ENCODE results near the gene EXOSC3.
"Not testable (repeated sequence)": the region's sequence is repeated elsewhere in the genome, so short reads cannot be mapped to it uniquely, and the experiment has no call there.

Gene EXOSC3

DNA sequence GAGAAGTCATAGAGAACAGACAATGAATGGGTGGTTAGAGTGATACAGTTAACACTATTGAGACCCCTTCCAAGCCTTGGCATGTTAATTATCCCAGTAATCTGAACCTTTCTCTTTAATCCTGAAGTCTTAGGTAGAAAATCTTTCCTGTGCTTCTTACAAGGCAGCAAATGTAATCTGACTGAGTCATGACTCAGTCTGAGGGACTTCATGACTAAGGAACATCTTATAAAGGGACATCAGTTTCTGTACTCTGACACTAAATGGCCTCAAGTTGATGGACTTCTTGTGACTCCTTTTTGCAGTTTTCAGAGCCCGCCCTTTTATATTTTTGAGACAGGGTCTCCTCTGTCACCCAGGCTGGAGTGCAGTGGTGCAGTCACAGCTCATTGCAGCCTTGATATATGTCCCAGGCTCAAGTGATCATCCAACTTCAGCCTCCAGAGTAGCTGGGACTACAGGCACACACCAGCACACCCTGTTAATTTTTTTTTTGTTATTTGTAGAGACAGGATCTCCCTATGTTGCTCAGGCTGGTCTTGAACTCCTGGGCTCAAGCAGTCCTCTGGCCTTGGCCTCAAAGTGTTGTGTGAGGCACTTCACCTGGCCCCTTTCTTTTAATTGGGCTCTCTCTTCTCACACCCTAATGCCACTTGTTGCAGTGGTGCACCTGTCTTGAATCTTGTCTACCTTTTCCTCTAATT, 9.5 kb downstream of the EXOSC3 start:
- DNase-seq = no peak

- no peak for DNase-seq
Observed at GRCh38 chr9:37769995-37770394, 14.9 kb downstream of the EXOSC3 start.

DNA sequence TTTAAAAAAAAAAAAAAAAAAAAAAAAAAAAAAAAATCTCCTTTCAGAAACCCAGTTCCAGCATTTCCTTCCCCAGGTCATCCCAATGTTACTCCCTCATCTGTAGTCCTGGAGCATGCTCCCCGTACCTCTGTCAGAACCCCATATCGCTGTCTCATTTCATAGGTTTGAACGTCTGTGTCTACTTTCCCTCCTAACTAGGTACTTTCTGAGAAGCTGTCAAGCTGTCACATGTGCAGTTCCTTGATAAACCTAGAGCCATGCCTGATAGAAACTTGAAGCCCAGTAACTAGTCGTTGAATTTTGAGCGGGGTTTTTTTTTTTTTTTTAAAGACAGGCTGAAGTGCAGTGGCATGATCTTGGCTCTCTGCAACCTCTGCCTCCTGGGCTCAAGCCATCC, 15.6 kb downstream of the EXOSC3 start:
- no peak for DNase-seq

- not testable (repeated sequence) for DNase-seq
Observed at GRCh38 chr9:37765263-37765662, 19.6 kb downstream of the EXOSC3 start.

DNA sequence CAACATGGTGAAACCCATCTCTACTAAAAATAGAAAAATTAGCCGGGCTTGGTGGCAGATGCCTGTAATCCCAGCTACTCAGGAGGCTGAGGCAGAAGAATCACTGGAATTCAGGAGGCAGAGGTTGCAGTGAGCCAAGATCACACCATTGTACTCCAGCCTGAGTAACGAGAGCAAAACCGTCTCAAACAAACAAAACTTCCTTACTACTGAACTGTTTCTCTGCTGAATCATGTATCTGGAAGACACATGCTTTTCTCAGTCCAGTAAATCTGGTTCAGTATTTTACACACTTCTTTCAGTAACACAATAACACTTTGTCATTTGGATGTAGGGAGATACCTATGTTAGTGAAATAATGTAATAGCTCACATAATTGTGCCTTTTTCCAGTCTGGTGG, 23.4 kb downstream of the EXOSC3 start:
- DNase-seq = no peak

GRCh38 chr9:37760416-37761161, 24.3 kb downstream of the EXOSC3 start:
- no peak for DNase-seq

DNA sequence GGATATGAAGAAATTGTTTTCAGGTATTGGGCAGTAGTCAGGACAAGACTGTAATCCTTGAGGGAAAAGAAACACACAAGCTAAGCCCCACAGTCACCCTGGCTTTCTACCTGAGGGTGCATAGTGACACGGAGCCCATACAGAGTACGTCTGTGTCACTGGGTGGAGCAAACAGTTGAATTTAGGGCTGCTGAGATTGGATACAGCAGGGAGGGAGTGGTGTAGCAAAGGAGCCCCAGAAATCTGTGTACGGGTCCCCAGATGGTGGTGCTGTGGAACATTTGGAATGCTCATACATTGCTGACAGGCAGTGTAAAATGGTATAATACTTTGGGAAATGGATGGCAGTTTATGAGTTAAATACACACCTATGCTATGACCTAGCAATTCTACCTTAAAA, 26.1 kb downstream of the EXOSC3 start:
- DNase-seq = no peak

GRCh38 chr9:37753489-37754190, 31.2 kb downstream of the EXOSC3 start, which contains the start of gene TRMT10B:
Gene TRMT10B, plus strand, starts transcription at chr9:37753805. Its CDS starts 8,127 bp downstream, at chr9:37761932.
- peak; percentile 61 for DNase-seq

- DNase-seq = no peak
Observed at GRCh38 chr9:37752642-37753488, 32.0 kb downstream of the EXOSC3 start.

- DNase-seq = not testable (repeated sequence)
Observed at GRCh38 chr9:37752112-37752511, 32.8 kb downstream of the EXOSC3 start.

- DNase-seq = not testable (repeated sequence)
Observed at GRCh38 chr9:37751704-37752103, 33.2 kb downstream of the EXOSC3 start.

GRCh38 chr9:37751186-37751585, 33.7 kb downstream of the EXOSC3 start:
- no peak for DNase-seq

- DNase-seq = no peak
Observed at GRCh38 chr9:37749129-37749528, 35.7 kb downstream of the EXOSC3 start.

DNA sequence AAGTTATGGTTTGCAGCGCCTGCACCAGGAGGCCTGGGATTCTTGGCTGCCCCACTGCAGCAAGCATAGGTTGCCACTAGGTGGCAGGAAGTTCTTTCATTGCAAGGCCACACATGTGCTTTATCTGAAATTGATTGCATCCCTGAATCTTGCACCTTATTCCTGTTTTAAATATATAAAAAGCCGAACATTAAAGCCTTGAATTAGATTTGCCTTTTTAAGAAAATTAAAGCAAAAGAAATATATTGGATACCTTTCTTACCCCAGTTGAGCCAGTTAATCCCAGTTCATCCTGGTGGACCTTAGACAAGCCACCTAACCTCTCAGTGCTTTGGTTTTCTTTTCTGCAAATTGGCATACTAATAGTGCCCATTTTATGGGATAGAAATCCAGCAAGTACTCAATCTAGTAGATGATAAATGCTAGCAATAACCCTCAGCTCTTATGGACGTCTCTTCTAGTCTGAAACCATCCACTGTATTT, 37.6 kb downstream of the EXOSC3 start:
- DNase-seq = peak; percentile 23

- DNase-seq = no peak
Observed at GRCh38 chr9:37746448-37747270, 38.2 kb downstream of the EXOSC3 start.

DNA sequence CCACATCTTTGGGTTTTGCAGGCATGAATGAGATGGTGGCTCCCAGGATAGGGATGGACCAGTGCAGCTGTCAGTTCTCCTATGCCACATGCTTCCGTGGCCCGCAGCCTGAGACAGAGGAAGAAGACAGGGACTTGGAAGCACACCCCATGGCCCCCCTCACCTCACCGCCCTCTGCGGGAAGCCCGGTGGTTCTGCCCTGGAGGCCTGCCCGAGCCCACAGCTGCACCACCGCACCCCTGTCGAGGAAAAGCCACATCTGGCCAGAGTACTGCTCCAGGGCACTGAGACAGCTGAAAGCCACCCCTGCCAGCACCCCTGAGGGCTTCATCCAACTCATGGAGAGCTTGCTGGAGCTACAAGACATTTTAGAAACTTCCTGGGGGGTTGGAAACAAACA, 38.9 kb downstream of the EXOSC3 start:
- DNase-seq = no peak

- no peak for DNase-seq
Observed at GRCh38 chr9:37740631-37741328, 44.1 kb downstream of the EXOSC3 start.

GRCh38 chr9:37740128-37740527, 44.7 kb downstream of the EXOSC3 start:
- DNase-seq = no peak

DNA sequence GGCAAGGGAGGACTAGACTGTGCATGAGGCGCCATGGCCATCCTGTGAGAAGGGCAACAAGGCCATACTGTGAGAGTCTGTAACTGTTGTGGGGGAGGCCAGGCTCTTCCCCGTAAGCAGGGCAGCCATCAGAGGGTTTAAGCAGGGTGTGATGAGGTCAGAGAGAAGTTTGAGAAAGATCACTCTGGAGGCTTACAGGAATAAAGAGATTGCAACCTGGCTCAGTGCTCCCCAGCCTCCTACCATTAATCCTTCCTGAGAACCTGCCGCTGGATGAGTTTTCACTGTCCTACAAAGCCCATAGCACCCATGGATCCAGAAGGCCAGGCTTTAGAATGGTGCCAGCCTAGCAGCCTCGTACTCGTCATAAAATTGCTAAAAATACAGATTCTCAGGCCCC, 45.6 kb downstream of the EXOSC3 start:
- no peak for DNase-seq

- DNase-seq = no peak
Observed at GRCh38 chr9:37732952-37733351, 51.9 kb downstream of the EXOSC3 start.
